Measurements from ENCODE around the gene CITED2.

Gene CITED2

DNA sequence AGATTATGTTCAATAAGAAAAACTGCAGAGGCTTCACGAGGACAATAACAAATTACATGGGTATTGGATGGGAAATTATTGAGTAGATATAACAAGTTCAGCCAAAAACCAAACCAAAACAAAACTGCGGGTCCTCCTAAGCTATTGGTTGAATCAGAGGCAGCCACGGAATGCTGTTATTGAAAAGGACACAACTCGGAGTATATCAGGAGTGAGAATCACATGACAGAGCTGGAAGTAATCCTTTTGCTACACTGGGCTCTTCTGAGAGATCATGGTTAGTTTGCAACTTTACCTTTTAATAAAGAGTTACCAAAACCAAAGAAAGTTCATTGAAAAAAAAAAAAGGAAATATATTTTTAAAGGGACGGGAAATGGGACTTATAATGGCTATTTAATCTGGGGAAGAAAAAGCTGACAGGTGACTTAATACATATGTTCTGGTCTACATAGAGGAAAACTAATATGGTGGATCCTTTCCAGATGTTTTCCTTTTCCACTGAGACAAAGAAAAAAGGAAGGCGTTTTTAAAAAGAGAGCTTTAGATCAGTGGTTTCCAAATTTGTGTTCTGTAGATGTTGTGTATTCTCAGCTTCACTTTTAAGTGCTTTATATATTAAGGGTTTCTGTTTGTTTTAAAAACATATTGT lies 6.9 kb upstream of the CITED2 start:
- DNase-seq: no peak

DNA sequence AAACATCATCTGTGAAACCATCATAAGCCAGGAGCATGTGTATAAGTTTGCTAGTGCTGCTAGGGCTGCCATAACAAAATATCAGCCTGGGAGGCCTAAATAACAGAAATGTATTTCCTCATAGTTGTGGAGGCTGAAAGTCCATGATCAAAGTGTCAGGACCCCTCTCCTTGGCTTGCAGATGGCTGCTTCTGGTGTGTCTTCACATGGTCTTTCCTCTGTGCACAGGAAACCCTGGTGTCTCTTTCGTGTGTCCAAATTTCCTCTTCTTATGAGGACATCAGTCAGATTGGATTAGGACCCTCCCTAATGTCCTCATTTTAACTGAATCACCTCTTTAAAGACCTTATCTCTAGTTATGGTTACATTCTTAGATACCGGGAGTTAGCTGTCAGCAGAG lies 6.2 kb upstream of the CITED2 start:
- no peak for DNase-seq

DNA sequence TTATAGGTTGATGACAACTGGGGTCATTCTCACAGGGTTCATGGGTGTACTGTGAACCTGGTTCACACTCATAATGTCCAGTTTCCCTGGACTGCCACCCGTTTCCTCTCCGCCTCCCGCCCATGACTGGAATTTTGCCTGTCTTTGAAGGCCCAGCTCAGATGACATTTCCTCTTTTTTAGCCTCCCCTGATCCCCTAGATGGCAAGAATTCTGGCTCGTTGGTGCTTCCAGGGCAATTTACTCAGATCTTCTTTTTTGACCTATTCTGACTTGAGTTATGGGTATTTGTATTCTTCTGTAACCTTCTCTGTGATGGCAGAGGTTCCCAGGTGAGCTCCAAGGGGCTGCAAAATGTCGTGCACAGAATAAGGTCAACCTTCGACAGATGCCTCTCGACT lies 5.7 kb upstream of the CITED2 start:
- no peak for DNase-seq

DNA sequence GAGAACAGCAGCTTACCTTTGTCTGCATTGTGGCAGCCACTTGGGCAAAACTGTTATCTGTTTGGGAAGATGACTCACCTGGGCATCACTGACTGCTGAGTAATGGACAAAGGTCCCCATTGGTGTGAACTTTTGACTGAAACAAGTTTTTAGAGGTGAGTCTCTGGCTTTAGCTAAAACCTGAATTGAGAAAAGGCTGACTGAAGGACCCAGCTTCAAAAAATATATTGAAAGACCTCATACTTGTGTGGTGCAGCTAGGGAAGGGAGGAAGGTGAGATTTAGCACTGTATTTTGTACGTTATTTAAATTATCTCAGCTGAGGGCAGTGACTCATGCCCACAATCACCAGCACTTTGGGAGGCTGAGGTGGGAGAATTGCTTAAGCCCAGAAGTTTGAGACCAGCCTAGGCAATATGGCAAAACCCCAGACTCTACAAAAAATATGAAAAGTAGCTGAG lies 4.5 kb upstream of the CITED2 start:
- DNase-seq: no peak

DNA sequence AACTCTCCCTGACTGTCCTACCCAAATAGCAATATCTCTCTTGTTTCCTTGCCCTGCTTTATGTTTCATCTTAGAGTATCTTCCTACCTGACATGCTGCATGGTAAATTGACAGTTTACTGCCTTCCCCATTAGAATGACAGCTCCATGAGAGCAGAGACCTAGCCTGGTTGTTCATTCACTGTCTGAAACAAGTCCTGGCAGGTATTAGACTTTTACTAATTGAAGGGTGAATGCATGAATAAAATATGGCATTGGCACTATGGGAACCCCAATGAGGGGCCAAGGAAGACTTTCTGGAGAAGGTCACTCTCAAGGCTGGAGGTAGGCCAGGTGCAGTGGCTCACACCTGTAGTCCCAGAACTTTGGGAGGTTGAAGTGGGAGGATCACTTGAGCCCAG lies 3.8 kb upstream of the CITED2 start:
- DNase-seq: no peak

DNA sequence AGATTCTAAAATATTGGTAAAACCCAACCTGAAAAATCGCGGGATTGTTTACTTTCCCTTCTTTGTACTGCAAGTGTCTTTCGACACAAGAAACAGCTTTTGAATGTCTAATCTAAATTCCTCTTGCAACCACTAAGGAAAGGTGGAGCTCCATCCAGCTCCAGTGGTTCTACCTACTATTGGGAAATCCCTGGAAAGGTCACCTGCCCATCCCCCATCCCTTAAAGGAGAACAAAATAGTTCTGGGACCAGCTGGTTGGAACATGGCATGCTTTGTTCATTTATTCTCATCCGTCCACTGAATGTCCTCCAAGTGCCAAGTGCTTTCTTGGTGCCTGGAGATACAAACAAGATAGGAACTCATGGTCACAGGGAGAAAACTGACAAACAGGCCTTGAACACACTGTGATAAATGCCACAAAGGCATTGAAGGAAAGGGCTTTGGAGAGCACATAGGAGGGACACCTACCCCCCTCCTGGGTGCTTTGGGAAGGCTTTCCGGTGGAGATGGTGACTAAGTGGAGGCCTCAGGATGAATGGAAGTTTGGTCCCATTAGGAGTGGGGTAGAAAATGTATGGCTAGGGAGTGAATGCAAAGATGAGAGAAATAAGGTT lies 2.3 kb upstream of the CITED2 start:
- no peak for DNase-seq

DNA sequence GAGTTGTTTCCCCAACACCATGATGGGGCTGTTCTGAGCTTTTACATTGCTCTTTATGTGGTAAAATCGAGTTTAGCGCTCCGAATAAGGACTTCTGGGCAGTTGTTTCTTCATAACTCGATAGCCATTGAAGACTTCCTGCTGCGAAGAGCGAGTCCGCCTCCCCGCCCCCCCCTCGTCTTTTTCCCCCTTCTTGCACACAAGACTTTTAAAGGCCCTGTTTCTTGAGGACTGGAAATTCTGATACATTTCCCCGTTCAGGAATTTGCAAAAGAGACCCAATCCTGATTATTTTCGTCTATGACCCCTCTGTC lies 1.5 kb upstream of the CITED2 start:
- DNase-seq: no peak

DNA sequence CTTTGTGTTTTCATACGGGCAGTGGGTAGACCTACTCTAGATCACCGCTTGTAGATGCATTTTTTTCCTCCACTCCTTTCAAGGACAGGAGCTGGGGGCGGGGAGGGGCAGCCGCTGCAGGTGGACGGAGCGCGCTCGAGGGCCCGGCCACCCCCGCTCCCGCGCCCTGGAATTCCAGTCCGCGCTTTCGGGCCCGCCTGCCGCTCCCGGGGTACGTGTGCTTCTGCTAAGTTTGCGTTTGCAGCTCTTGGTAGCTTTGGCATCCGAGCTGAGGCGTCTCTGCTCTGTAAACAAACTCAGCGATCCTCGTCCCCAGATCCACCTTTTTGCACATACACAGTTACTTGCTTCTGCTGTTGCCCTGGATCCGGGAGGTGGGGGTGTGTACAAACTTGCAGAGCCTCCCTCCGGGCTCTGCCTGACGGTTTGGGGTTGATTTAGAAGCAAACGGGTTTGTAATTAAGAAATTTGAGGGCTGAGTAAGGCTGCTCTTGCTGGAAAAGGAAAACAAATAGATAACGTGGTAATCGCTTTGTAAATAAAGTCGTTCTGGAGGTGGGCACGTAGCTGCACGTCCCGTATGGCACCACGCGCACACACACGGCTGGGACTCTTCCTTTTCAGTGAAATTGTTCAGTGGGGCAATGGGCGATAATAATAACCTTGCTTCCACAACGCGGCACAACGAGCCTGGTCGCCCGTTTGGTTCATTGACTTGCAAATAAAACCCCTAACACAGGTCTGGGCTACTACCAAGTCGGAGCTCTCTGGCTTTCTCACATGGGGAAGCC lies 973 bp upstream of the CITED2 start:
- DNase-seq: peak; percentile 93

DNA sequence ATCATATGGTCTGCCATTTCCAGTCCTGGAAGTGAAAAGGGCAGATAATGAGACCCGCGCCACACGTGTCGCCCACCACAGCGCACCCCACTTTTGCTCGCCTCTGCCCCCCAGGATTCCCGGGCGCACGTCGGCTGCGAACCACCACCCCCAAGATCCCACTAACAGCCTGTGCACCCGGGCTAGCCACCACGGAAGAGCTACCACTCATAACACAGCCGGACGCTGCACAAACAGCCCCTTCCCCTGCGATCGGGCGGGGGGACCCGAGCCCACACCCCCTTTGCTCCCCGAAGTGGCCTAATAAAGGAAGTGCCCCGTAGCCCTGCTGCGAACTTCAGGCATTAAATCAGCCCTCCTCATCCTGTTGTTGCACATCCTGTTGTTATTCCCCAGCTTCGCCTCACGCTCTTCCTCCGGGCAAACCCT lies 506 bp downstream of the CITED2 start:
- DNase-seq: no peak

DNA sequence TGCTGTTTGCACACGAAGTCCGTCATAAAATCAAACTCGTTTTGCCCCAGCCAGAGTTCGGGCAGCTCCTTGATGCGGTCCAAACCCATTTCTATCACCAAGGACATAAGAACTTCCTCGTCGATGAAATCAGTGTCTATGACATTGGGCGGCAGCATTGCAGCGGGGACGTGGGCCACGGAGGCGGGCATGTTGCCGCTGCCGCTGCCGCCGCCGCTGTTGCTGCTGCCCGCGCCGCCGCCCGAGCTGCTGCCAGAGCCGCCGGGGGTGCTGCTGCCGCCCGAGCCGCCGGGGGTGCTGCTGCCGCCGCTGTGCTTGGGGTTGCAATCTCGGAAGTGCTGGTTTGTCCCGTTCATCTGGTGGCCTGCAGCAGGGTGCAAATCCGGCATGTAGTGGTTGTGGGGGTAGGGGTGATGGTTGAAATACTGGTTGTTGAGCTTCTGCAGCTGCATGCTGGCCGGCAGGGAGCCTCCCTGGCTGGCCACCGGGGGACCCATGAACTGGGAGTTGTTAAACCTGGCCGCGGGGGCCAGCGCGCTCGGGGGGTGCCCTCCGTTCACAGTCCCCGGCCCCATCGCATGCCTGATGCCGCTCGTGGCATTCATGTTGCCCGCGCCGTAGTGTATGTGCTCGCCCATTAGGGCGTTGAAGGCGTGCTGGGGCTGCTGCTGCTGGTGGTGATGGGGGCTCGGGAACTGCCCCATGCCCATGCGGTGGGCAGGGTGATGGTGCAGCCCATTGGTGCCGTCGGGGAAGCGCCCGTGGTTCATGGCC lies 1.1 kb downstream of the CITED2 start:
- peak; percentile 50 for DNase-seq

DNA sequence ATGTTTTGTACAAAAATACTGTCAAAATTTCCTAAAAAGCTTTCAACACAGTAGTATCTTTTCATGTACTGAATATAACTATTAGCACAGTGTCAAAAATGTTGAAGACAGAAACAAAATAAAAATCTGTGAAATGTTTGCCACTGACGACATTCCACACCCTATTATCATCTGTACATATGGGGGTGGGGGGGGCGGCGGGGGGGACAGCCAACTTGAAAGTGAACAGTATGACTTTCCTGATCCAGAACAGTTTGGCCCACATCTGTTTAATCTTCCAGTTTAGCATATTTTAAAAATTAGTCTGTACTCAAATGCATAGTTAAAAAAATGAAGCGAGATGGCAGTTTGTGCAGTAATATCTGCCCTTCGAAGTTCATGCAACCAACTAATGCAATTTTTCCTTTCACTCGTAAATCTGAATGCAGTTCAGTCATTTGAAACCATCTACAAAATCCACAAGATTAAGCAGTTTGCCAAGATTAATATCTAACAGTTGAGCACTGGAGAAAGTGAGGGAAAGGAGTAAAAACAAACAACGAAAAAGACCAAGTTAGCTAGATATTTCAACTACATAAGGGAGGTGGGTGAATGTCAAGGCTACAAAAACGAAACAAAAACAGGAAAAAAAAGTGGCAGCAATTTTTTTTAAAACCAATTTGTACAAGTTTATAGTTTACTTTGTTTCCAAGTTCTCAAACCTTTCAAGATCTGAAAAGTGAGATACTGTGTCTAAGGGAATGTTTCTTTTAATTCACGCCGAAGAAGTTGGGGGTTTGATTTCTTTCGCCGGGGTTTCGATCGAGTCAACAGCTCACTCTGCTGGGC lies 1.9 kb downstream of the CITED2 start:
- DNase-seq: no peak

DNA sequence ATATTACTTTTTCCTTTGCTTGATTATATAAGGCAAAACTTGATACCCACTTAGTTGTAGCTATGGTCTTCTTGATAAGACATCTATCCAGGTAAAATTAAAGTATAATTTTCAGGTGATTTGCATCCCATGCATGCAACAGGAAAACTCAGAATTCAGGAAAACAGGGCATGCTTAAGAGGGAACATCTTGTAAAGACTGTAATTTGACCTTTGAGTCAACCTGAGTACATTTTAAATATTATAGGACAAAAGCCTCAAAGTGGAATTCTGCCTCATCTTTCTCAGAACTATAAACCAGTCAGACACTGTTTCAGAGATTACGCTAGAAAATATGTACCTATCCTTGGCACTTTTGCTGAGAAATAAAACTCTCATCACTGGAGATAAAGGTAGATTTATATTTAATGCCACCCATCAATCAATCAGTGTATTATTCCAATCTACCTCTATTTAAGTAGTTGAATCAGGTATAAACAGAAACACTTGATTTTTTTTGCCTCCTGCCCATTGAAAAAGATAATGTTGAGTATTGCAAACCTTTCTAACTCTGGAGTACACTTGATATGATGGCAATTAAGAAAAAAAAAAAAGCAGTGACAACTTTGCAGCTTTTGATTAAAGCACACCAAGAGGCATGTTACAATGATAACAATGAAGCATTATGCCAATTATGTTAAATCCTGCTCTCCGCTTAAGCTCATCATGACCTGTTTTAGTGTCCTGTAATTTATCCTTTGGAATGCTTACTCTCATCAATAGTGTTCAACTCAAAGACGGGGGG lies 2.8 kb downstream of the CITED2 start:
- DNase-seq: no peak

DNA sequence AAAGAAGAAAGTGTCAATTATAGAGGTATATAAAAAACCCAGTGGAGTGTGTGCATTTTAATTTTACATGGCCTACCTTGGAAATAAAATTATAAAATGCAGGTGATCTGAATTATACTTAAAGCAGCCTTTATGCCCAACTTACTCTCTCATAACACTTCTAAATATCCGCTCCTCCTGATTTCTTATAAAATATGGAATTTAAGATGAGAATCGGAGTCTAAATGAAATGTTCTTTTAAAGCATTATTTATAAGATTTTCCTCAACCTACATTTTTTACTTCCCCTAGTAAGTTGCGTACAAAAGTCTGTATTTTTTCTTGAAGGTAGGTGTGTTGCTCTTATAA lies 3.5 kb downstream of the CITED2 start:
- no peak for DNase-seq

DNA sequence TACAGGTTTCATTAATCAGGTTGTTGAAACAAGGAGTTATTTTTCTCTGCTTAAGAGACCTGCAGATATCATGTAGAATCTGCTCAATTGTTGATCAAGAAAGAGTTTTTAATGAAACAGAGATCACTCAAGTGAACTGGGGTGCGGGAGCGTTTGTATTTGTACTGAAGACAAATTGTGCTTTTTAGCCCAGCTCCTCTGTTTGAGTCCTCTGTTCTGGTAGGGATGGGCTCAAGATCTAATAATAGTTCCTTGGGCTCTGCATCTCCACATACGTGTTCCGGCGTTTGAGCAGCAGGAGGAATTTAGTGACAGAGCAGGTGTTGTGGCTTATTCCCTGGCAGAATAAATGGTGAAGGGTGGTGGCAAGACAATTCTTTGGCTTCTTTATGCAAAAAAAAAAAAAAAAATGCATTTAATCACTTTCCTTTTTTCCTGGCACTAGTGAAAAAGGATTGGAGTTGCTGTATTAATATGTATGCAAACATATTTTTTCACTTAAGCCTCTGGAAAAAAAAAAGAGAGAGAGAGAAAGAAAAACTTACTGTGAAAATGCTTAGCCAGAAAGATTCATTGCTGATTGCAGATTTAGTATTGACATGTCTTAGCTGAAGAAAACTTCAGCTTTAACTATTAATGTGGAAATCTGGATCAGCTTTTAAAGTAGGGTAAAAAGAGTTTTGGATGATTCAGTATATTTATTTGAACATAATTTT lies 4.0 kb downstream of the CITED2 start:
- peak; percentile 39 for DNase-seq

DNA sequence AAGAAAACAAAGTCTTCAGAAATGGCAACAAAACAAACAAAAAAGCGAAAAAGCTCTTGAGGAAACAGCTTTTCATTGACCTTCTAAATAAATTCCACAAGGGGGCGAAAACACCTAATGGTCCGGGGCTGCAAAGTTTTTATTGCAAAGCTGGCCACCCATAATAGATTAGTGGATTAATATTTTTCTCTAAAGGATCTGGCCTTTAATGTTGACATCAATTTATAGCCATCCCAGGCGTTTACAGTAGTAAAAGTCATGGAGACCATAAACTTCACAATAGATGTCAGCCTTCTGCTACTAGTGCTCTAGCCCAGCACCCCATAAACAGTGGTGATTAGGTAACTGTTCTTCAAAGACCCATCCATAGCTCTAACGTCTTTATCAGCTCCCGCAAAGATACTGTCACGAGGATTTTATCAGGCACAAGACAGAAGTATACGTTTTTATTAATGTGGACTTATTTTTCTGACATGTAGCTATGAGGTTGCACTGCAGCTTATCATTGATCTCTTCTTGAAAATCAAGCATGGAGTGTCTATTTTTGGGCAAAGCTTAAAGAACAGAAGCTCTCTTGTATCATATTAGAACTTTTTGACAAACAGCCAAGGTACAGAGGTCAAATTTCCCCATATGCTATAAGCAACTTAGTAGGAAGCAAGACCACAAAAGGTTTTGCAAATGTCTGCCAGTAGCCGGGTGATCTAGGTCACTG lies 4.7 kb downstream of the CITED2 start:
- peak; percentile 48 for DNase-seq

DNA sequence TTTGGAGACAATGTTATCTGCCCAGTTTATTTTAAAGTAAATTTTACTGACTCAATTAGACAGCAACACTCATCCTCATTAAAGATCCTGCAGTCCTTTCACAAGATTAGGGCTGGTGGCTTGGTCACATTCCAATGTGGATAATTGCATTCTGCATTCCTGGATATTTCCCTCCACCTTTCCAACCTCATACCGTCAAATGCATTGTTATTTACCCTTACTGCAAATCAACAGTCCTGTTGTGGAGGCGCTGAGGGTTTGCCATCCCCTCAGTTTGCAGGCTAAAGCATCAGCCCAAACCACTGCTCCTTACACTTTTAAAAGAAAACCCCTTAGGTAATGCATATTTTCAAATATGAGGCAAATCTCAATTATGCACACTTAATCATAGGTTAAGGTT lies 5.4 kb downstream of the CITED2 start:
- no peak for DNase-seq

DNA sequence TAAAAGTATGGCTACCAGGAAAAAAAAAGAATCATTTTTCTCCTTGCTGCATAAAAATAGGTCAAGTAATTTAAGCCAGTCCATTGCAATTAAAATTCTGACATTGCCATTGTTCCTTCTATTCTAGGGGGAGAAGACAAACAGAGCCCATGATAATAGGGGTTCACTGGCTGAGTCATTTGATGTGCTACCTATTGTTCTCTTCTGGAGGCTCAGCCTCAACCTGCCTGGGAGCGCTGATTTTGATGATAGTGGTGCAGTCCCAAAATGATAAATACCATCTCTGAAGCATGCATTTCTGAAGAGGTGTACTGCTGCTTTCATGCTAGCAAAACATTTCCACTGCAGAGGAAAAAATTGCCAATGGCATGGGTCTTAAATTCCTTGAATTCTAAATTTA lies 5.8 kb downstream of the CITED2 start:
- no peak for DNase-seq

DNA sequence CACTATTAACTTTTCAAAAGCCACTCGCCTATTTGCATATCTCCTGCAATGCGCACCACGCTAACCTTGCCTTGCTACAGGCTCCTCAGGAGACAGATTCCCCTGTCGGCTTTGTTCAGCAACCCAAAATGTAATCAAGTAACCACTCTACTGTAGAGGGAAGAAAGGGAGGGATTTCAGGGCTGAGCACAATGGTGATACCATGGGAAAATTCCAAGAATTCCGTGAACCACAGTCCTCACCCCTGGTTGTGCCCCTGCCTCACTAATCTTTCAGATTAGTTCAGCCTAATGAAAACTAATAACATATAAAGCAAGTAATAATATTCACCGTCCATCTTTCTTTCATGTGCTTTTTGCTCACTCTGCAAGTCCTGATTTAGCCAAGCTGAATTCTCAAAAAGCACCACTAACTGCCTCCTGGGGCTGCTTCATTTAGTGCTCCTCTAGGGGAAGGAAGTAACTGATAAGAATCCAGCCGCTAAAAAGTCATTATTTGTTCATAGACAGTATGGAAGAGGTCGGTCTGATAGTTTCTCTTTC lies 6.6 kb downstream of the CITED2 start:
- DNase-seq: no peak

DNA sequence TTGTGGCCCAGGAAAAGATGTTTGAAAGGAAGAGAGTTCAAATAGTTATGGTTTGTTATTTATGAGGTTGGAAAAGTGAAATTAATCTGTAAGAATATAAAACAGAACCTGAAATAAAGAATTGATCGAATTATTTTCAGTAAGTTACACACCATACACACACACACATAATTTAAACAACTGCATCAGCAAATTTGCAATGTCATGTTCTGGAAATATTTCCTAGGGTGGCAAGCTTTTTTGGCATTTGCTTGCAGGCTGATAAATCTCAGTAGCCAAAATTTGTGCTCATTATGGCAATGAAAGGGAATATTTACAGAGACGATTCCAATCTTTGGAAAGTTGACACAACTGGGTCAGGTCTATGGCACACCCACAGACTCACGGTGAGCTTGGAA lies 9.5 kb downstream of the CITED2 start:
- DNase-seq: no peak

DNA sequence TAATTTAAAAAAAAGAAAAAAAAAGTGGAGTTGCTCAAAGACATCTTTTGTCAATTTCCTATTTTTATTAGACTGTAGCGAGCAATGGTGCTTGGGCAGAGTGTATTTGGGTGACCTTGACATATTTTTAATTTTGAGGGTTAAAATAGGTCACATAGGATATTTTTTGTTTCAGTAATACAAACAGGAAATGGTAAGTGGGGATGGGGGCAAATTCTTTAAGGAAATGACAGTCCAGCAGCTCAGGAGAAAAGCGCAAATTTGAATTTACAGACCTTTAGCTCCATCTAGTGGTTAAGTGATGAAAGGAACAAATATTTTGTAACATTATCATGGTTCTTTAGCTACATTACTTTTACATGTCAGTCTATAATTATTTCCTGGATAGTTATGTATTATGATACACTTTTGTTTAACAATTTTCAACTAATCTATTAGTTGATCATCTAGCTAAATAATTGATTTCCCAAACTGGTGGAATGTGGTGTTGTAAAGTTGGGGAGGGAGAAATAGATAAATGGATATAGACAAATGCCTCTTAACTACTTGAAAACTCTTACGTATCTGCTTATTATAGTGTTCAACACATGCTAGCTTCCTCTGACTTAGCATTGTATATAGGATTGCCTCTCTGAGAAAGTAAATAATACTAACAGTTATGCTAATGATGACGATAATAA lies 10.0 kb downstream of the CITED2 start:
- peak; percentile 38 for DNase-seq
